Neural progenitor cell (in vitro differentiated cells): ENCODE measurements around the gene MYBPHL. TPM values are rescaled to one million over a fixed set of nuclear protein-coding genes. Genes with fewer than 3 reads are reported as not detected.
A peak's percentile ranks its signal among the peaks of the same experiment; 100 is the strongest.

Source experiments
- DNase-seq: peaks from one replicate; pipeline ENCODE4 v3.0.0-alpha.2; 2016; ENCODE audit warnings: low spot score
- H2AFZ ChIP-seq: fragments of 200-600 bp; sonication (generic); replicated peaks from 2 replicates; pipeline ENCODE4 v1.6.1; 2016; ENCODE audit warnings: antibody characterized with exemption
- H3F3A ChIP-seq: fragments of 200-600 bp; sonication (generic); 2 replicates; pipeline ENCODE4 v1.6.1; 2016; ENCODE audit warnings: antibody characterized with exemption, low read depth
- H3K27ac ChIP-seq: fragments of 200-600 bp; sonication (generic); 2 replicates; pipeline ENCODE4 v1.5.1; 2016; ENCODE audit warnings: mild to moderate bottlenecking
- H3K27me3 ChIP-seq: fragments of 200-600 bp; sonication (generic); 2 replicates; pipeline ENCODE4 v1.6.1; 2016; ENCODE audit warnings: mild to moderate bottlenecking, moderate library complexity
- H3K36me3 ChIP-seq: fragments of 200-600 bp; sonication (generic); 2 replicates; pipeline ENCODE4 v1.5.1; 2016
- H3K4me1 ChIP-seq: fragments of 200-600 bp; sonication (generic); 2 replicates; pipeline ENCODE4 v1.6.1; 2016; ENCODE audit warnings: mixed run types
- H3K4me2 ChIP-seq: fragments of 200-600 bp; sonication (generic); 2 replicates; pipeline ENCODE4 v1.6.1; 2016
- H3K4me3 ChIP-seq: fragments of 200-600 bp; sonication (generic); 2 replicates; pipeline ENCODE4 v1.5.1; 2016
- H3K79me2 ChIP-seq: fragments of 200-600 bp; sonication (generic); 2 replicates; pipeline ENCODE4 v1.6.1; 2016; ENCODE audit warnings: low read depth
- H3K9ac ChIP-seq: fragments of 200-600 bp; sonication (generic); 2 replicates; pipeline ENCODE4 v1.6.1; 2016
- H3K9me3 ChIP-seq: fragments of 200-600 bp; sonication (generic); 2 replicates; pipeline ENCODE4 v1.5.1; 2016; ENCODE audit warnings: low read depth
- H4K20me1 ChIP-seq: fragments of 200-600 bp; sonication (generic); 2 replicates; pipeline ENCODE4 v1.6.1; 2016; ENCODE audit warnings: low read depth
- H3K27ac Mint-ChIP-seq: 3 replicates; pipeline ENCODE4 v1.8.0; 2021; ENCODE audit warnings: mixed read lengths
- H3K27me3 Mint-ChIP-seq: 2 replicates; pipeline ENCODE4 v1.8.0; 2022; ENCODE audit warnings: low read depth, mild to moderate bottlenecking, inconsistent platforms, moderate library complexity, mixed read lengths; ENCODE audit not compliant: insufficient read depth
- H3K36me3 Mint-ChIP-seq: 3 replicates; pipeline ENCODE4 v1.8.0; 2021; ENCODE audit warnings: mixed read lengths
- H3K4me1 Mint-ChIP-seq: 3 replicates; pipeline ENCODE4 v1.8.0; 2021; ENCODE audit warnings: mixed read lengths
- H3K4me3 Mint-ChIP-seq: 3 replicates; pipeline ENCODE4 v1.8.0; 2021; ENCODE audit warnings: mild to moderate bottlenecking, moderate library complexity, mixed read lengths
- H3K9me3 Mint-ChIP-seq: 3 replicates; pipeline ENCODE4 v1.8.0; 2020; ENCODE audit warnings: mixed read lengths
- CTCF ChIP-seq: fragments of 200-600 bp; sonication (generic); IDR thresholded peaks from 2 replicates; pipeline ENCODE4 v1.5.1; 2017; ENCODE audit warnings: antibody characterized with exemption, mild to moderate bottlenecking
- EZH2 ChIP-seq: fragments of 200-600 bp; sonication (generic); IDR thresholded peaks from 2 replicates; pipeline ENCODE4 v1.6.1; 2017; ENCODE audit warnings: antibody characterized with exemption, mild to moderate bottlenecking, moderate library complexity
- EZH2phosphoT487 ChIP-seq: fragments of 200-600 bp; sonication (generic); IDR thresholded peaks from 2 replicates; pipeline ENCODE4 v1.6.1; 2017; ENCODE audit warnings: antibody characterized with exemption
- total RNA-seq: library from RNA; depleted of rRNA; stranded (reverse); fragments of >200 nt; gene quantifications from 2 replicates; pipeline ENCODE4 v1.2.3, GENCODE V29; 2015; ENCODE audit warnings: low replicate concordance

MYBPHL gene
- total RNA-seq, 1 donor from 2014 or later = not detected

- H3K36me3 Mint-ChIP-seq = no peaks in the 10 kb centered on the region
- DNase-seq = no peak
Measured at GRCh38 chr1:109301874-109302273, 4.9 kb downstream of the MYBPHL start.

GRCh38 chr1:109300650-109301151 is 6.1 kb downstream of the MYBPHL start:
- Mint-ChIP-seq H3K9me3 (peaks cover 3% of the 10 kb centered on the region), H3K36me3 (no peaks in the 10 kb centered on the region), H3K4me3 (no peak overlapping the region), H3K27ac (no peak overlapping the region), H3K27me3 (peaks cover 7% of the 10 kb centered on the region), H3K4me1 (peaks cover 19% of the 10 kb centered on the region)
- H3K4me1 ChIP-seq = peaks cover 18% of the 10 kb centered on the region
- no peaks in the 10 kb centered on the region for H3K79me2 ChIP-seq
- H3K36me3 ChIP-seq = no peaks in the 10 kb centered on the region
- no peaks in the 10 kb centered on the region for H3K27me3 ChIP-seq
- H4K20me1 ChIP-seq = no peaks in the 10 kb centered on the region
- H3K4me3 ChIP-seq = no peak overlapping the region
- no peak overlapping the region for H3K4me2 ChIP-seq
- no peaks in the 10 kb centered on the region for H3F3A ChIP-seq
- H3K9me3 ChIP-seq = no peaks in the 10 kb centered on the region
- no peak overlapping the region for H3K27ac ChIP-seq
- no peak for TF ChIP-seq EZH2
- TF ChIP-seq CTCF = no peak
- no peak for TF ChIP-seq EZH2phosphoT487
- H2AFZ ChIP-seq = peak overlapping the region; percentile 42
- no peak overlapping the region for H3K9ac ChIP-seq
- no peak for DNase-seq

More at GRCh38 chr1:109301874-109302273, 4.9 kb downstream of the MYBPHL start:
- no peak overlapping the region for H3K27ac Mint-ChIP-seq
- H3K4me1 Mint-ChIP-seq = peaks cover 25% of the 10 kb centered on the region
- Histone ChIP-seq H3K4me1 (peaks cover 30% of the 10 kb centered on the region), H3K79me2 (no peaks in the 10 kb centered on the region), H3K9ac (no peak overlapping the region), H3K4me2 (no peak overlapping the region), H3K27ac (no peak overlapping the region), H3K4me3 (no peak overlapping the region), H3F3A (peaks cover under 1% of the 10 kb centered on the region), H3K9me3 (no peaks in the 10 kb centered on the region), H3K27me3 (no peaks in the 10 kb centered on the region), H4K20me1 (no peaks in the 10 kb centered on the region), H3K36me3 (no peaks in the 10 kb centered on the region), H2AFZ (no peak overlapping the region)
- peaks cover 3% of the 10 kb centered on the region for H3K9me3 Mint-ChIP-seq
- no peak overlapping the region for H3K4me3 Mint-ChIP-seq
- peaks cover 7% of the 10 kb centered on the region for H3K27me3 Mint-ChIP-seq
- TF ChIP-seq CTCF (no peak), EZH2 (no peak), EZH2phosphoT487 (no peak)

GRCh38 chr1:109299558-109300343 is 7.1 kb downstream of the MYBPHL start:
- Histone ChIP-seq H3K4me3 (no peak overlapping the region), H4K20me1 (no peaks in the 10 kb centered on the region), H3K36me3 (no peaks in the 10 kb centered on the region), H3K4me2 (no peak overlapping the region), H3K9me3 (no peaks in the 10 kb centered on the region), H2AFZ (no peak overlapping the region), H3F3A (no peaks in the 10 kb centered on the region), H3K79me2 (no peaks in the 10 kb centered on the region), H3K27ac (no peak overlapping the region), H3K27me3 (no peaks in the 10 kb centered on the region), H3K4me1 (peaks cover 13% of the 10 kb centered on the region), H3K9ac (no peak overlapping the region)
- Mint-ChIP-seq H3K36me3 (no peaks in the 10 kb centered on the region), H3K27me3 (peaks cover 7% of the 10 kb centered on the region), H3K27ac (no peak overlapping the region), H3K4me3 (no peak overlapping the region), H3K9me3 (peaks cover 3% of the 10 kb centered on the region), H3K4me1 (peaks cover 16% of the 10 kb centered on the region)
- no peak for TF ChIP-seq CTCF
- no peak for TF ChIP-seq EZH2
- no peak for TF ChIP-seq EZH2phosphoT487
- DNase-seq = no peak
